Activated CD4-positive, alpha-beta T cell treated with anti-CD3 and anti-CD28 coated beads for 24 hours (primary cell): ENCODE results near the gene LIN37.
"Not testable (repeated sequence)": the region's sequence is repeated elsewhere in the genome, so short reads cannot be mapped to it uniquely, and the experiment has no call there.

Experiments used
- DNase-seq, 2 donors: peaks; one replicate each; pipeline ENCODE4 v3.0.0-alpha.2; 2020; ENCODE audit warnings: low read depth in 2 of 2

Gene LIN37

GRCh38 chr19:35789978-35790944 is 41.9 kb downstream of the LIN37 start:
- no peak for DNase-seq

GRCh38 chr19:35790981-35791813 is 42.8 kb downstream of the LIN37 start:
- no peak for DNase-seq

- DNase-seq, result no peak
Observed at GRCh38 chr19:35791814-35792279, 43.5 kb downstream of the LIN37 start.

GRCh38 chr19:35792312-35792711 is 43.9 kb downstream of the LIN37 start:
- no peak for DNase-seq

GRCh38 chr19:35792888-35793287 is 44.5 kb downstream of the LIN37 start:
- DNase-seq, result no peak

- no peak for DNase-seq
Observed at GRCh38 chr19:35793381-35794165, 45.2 kb downstream of the LIN37 start.

- DNase-seq, result not testable (repeated sequence)
Observed at GRCh38 chr19:35795564-35795963, 47.2 kb downstream of the LIN37 start.

GRCh38 chr19:35796645-35797542 is 48.5 kb downstream of the LIN37 start:
- DNase-seq, result no peak

- no peak for DNase-seq
Observed at GRCh38 chr19:35797663-35798062, 49.3 kb downstream of the LIN37 start.

GRCh38 chr19:35801828-35802227 is 53.5 kb downstream of the LIN37 start:
- no peak for DNase-seq
